Measurements from ENCODE around the gene CIITA.

DNA sequence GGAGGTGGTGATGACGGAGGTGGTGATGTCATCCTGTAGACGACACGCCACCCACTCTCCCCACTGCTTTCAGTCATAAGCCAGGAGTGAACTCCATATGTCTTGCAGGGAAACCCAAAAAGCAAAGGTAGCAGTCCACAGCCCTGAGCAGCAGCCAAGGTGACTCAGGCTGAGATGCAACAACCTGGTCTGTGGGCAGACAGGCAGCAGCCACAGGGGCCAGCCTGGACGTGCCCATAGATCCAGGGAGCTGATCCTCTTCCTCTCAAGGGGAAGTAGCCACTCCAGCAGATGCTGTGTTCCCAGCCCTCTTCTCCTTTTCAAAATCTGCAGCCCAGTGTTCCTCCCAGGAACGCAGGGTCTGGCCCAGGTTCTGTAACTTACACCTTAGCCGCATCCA is 17.3 kb upstream of the CIITA start:
- TF ChIP-seq, protein P1, sequence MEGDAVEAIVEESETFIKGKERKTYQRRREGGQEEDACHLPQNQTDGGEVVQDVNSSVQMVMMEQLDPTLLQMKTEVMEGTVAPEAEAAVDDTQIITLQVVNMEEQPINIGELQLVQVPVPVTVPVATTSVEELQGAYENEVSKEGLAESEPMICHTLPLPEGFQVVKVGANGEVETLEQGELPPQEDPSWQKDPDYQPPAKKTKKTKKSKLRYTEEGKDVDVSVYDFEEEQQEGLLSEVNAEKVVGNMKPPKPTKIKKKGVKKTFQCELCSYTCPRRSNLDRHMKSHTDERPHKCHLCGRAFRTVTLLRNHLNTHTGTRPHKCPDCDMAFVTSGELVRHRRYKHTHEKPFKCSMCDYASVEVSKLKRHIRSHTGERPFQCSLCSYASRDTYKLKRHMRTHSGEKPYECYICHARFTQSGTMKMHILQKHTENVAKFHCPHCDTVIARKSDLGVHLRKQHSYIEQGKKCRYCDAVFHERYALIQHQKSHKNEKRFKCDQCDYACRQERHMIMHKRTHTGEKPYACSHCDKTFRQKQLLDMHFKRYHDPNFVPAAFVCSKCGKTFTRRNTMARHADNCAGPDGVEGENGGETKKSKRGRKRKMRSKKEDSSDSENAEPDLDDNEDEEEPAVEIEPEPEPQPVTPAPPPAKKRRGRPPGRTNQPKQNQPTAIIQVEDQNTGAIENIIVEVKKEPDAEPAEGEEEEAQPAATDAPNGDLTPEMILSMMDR (IDR thresholded peaks at IDR 0.05): no peak
- TF ChIP-seq POLR2AphosphoS5 (IDR thresholded peaks at IDR 0.05): no peak

Data from transverse colon (tissue), 4 donors.